Esophagus muscularis mucosa (tissue), 4 donors: ENCODE measurements around the gene FOXF2.

Experiments
- EP300 ChIP-seq: sonication (generic); formaldehyde crosslinking; IDR thresholded peaks from one replicate; pipeline ENCODE4 v1.6.1; 2017; ENCODE audit warnings: antibody characterized with exemption
- POLR2A ChIP-seq: fragments of 450-650 bp; IDR thresholded peaks from one replicate; pipeline ENCODE4 v1.6.1; 2017; ENCODE audit warnings: antibody characterized with exemption, moderate library complexity, mild to moderate bottlenecking, low read depth
- POLR2AphosphoS5 ChIP-seq, 2 donors: sonication (generic); formaldehyde crosslinking; IDR thresholded peaks; one replicate each; pipeline ENCODE4 v1.6.1; 2017; ENCODE audit warnings: antibody characterized with exemption in 2 of 2
- TF ChIP-seq, protein P1 (sequence below), 3 experiments: fragments of 200-600 bp in 2 of 3; fragments of 450-650 bp in 1 of 3; sonication (generic) in 2 of 3; IDR thresholded peaks; one replicate each; pipeline ENCODE4 v1.5.1; 2017 to 2019; ENCODE audit warnings: antibody characterized with exemption in 3 of 3, mild to moderate bottlenecking in 2 of 3, moderate library complexity in 1 of 3

DNA sequence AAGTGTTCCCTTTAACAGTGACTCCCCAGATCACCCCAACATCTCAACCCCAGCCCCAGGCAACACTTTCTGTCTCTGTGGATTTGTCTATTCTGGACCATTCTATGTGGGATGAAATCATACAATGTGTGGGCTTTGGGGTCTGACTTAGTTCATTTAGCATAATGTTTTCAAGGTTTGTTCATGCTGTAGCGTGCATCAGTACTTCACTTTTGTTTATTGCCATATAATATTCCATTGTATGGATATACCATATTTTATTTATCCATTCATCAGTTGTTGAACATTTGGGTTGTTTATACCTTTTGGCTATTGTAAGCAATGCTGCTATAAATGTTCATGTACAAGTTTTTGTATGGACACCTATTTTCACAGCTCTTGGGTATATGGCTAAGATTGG, 31.0 kb downstream of the FOXF2 start:
- TF ChIP-seq POLR2AphosphoS5 (IDR thresholded peaks at IDR 0.05): no peak
- TF ChIP-seq POLR2A: no peak
- no peak for TF ChIP-seq EP300
- TF ChIP-seq, protein P1, sequence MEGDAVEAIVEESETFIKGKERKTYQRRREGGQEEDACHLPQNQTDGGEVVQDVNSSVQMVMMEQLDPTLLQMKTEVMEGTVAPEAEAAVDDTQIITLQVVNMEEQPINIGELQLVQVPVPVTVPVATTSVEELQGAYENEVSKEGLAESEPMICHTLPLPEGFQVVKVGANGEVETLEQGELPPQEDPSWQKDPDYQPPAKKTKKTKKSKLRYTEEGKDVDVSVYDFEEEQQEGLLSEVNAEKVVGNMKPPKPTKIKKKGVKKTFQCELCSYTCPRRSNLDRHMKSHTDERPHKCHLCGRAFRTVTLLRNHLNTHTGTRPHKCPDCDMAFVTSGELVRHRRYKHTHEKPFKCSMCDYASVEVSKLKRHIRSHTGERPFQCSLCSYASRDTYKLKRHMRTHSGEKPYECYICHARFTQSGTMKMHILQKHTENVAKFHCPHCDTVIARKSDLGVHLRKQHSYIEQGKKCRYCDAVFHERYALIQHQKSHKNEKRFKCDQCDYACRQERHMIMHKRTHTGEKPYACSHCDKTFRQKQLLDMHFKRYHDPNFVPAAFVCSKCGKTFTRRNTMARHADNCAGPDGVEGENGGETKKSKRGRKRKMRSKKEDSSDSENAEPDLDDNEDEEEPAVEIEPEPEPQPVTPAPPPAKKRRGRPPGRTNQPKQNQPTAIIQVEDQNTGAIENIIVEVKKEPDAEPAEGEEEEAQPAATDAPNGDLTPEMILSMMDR (IDR thresholded peaks at IDR 0.05): no peak
